Ovary (tissue), 3 donors: ENCODE measurements around the gene CSH1.
"Not testable (repeated sequence)": the region's sequence is repeated elsewhere in the genome, so short reads cannot be mapped to it uniquely, and the experiment has no call there.

Experiments used
- EP300 ChIP-seq: sonication (generic); formaldehyde crosslinking; IDR thresholded peaks from one replicate; pipeline ENCODE4 v1.6.1; 2017; ENCODE audit warnings: antibody characterized with exemption
- TF ChIP-seq, protein P1 (sequence below), 3 donors: fragments of 450-650 bp in 2 of 3; fragments of 200-600 bp in 1 of 3; IDR thresholded peaks; one replicate each; pipeline versions ENCODE4 v1.5.1 to v1.8.0; 2016 to 2022; ENCODE audit warnings: antibody characterized with exemption in 3 of 3, mild to moderate bottlenecking in 1 of 3
- donor health status: DM: no; HTN: no; CAD: no.

DNA sequence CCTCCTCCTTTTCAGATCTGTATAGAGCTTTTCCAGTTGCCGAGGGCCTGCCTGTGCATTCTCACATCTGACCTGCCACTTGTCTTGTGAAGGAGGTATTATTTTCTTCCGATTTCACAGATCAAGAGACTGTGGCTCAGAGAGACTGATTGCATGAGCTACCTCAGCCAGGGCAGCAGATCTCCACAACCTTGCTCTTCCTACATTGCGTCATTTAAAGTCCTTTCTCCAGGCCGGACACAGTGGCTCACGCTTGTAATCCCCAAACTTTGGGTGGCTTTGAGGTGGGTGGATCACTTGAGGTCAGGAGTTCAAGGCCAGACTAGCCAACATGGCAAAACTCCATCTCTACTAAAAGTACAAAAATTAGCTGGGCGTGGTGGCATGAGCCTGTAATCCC lies 23.7 kb upstream of the CSH1 start:
- TF ChIP-seq EP300, result not testable (repeated sequence)
- TF ChIP-seq, protein P1, sequence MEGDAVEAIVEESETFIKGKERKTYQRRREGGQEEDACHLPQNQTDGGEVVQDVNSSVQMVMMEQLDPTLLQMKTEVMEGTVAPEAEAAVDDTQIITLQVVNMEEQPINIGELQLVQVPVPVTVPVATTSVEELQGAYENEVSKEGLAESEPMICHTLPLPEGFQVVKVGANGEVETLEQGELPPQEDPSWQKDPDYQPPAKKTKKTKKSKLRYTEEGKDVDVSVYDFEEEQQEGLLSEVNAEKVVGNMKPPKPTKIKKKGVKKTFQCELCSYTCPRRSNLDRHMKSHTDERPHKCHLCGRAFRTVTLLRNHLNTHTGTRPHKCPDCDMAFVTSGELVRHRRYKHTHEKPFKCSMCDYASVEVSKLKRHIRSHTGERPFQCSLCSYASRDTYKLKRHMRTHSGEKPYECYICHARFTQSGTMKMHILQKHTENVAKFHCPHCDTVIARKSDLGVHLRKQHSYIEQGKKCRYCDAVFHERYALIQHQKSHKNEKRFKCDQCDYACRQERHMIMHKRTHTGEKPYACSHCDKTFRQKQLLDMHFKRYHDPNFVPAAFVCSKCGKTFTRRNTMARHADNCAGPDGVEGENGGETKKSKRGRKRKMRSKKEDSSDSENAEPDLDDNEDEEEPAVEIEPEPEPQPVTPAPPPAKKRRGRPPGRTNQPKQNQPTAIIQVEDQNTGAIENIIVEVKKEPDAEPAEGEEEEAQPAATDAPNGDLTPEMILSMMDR (IDR thresholded peaks at IDR 0.05), result not testable (repeated sequence)
